ENCODE results near the gene CA11.

The CA11 gene

GRCh38 chr19:48596679-48597465 lies 49.1 kb downstream of the CA11 start:
- in situ Hi-C loops (cut with MboI; ENCODE audit: low sequenced_read_pairs): no loop called here

GRCh38 chr19:48596237-48596636 lies 49.8 kb downstream of the CA11 start:
- in situ Hi-C loops (cut with MboI; ENCODE audit: low sequenced_read_pairs): no loop called here

DNA sequence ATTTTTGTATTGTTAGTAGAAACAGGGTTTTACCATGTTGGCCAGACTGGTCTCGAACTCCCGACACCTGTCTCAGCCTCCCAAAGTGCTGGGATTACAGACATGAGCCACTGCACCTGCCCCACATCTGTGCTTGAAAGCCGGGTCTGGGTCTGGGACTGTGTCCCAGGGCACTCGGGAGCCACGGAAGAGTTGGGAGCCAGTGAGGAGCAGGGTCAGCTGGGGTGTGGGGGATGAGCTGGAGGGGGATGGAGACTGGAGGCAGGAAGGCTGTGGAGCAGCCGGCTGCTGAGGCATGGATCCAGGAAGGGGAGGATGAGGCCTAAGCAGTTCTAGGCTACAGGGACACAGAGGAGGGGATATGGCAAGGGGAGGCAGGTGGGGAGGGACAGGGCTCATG lies 50.2 kb downstream of the CA11 start:
- in situ Hi-C loops (cut with MboI; ENCODE audit: low sequenced_read_pairs): no loop called here

- in situ Hi-C loops (cut with MboI; ENCODE audit: low sequenced_read_pairs): no loop called here
These were observed 50.8 kb downstream of the CA11 start for GRCh38 chr19:48595171-48595570.

DNA sequence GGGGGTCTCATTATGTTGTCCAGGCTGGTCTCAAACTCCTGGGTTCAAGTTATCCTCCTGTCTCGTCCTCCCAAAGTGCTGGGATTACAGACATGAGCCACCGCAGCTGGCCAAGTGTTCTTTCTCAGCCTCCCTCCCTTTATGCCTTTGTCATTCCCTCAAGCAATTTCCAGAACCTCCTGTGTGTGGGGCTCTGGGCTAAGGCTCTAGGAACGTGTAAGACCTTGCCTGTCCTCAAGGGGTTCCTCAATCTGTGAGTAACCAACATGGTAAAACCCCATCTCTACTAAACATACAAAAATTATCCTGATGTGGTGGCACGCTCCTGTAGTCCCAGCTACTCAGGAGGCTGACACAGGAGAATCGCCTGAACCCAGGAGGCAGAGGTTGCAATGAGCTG lies 55.0 kb downstream of the CA11 start:
- in situ Hi-C loops (cut with MboI; ENCODE audit: low sequenced_read_pairs): no loop called here

DNA sequence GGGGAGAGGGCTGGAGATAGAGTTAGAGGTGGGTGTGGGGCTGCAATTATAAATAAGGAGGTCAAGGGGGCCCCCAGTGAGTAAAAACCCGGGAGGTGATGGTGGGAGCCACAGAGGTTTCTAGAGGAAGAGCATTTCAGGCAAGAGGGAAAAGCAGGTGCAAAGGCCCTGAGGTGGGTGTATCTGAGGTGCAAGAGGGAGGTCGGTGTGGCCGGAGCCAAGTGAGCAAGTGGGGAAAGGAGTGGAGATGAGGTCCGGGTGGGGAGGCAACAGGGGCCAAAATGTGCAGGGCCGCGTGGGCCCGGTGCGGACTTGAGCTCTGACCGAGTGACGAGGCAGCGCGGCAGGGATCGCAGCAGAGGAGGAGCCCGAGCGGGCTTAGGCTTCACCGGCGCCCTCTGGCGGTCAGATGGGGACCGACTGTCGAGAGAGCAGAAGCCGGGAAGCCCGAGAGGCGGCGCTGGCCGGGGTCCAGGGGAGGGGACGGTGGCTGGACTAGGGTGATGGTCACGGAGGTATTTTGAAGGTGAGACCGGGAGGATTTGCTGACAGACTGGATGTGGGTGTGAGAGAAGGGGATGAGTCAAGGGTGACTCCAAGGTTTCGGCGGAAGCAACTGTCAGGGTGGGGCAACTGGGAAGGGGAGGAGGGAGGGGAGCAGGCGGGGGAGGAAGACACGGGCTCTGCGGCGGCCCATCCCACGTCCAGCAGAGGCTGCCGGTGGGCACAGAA lies 57.2 kb downstream of the CA11 start:
- in situ Hi-C loops (cut with MboI; ENCODE audit: low sequenced_read_pairs): loop anchor here (10.0 kb wide), 2 partner anchors 84 to 254 kb away; no protein-coding TSS in a partner anchor
